Endothelial cell of umbilical vein (primary cell): ENCODE data around the gene PLA2R1. TPM values are rescaled to one million over a fixed set of nuclear protein-coding genes. Genes with fewer than 3 reads are reported as not detected.

Experiments used
- BruUV-seq: library from RNA; stranded (reverse); fragments of 400-500 nt; replicated peaks from 2 replicates; lab custom pipeline; 2021; lab: Mats Ljungman, UMichigan
- CTCF ChIA-PET: fragments of 300-600, 350-600 bp; sonication (Branson Sonifier 250); formaldehyde crosslinking; loops from one replicate; lab custom pipeline; 2021; ENCODE audit warnings: antibody characterized with exemption, inconsistent platforms; lab: Charles Lee
- POLR2A ChIA-PET: fragments of 300-600, 350-600 bp; sonication (Branson Sonifier 250); formaldehyde crosslinking; loops from one replicate; lab custom pipeline; 2021; ENCODE audit warnings: antibody characterized with exemption, inconsistent platforms; lab: Charles Lee
- DNase-seq: peaks from one replicate; pipeline ENCODE4 v3.0.0-alpha.2; 2011; ENCODE audit warnings: low read depth, low spot score
- FAIRE-seq: peaks from 2 replicates; lab custom pipeline; 2011; peaks lifted over from hg19 to GRCh38; lab: Jason Lieb, UNC
- H2AFZ ChIP-seq: 2 replicates; pipeline ENCODE4 v1.6.0; 2012; ENCODE audit warnings: low read depth, low read length, control low read depth, inconsistent platforms
- H3K27ac ChIP-seq: 2 replicates; pipeline ENCODE4 v1.5.1; 2011; ENCODE audit warnings: low read depth, mild to moderate bottlenecking, control low read depth, low read length, moderate library complexity; ENCODE audit not compliant: insufficient read depth
- H3K27me3 ChIP-seq, 2 experiments: 2 replicates each; pipeline versions ENCODE4 v1.6.0 to v1.6.1; 2011; ENCODE audit warnings: low read length in 2 of 2, mixed read lengths in 1 of 2; ENCODE audit not compliant: control insufficient read depth in 2 of 2, insufficient read depth in 2 of 2
- H3K36me3 ChIP-seq, 2 experiments: 2 replicates in 1 of 2; 3 replicates in 1 of 2; pipeline ENCODE4 v1.5.1; 2011; ENCODE audit warnings: low read length in 2 of 2, mild to moderate bottlenecking in 1 of 2, moderate library complexity in 1 of 2; ENCODE audit not compliant: control insufficient read depth in 2 of 2, insufficient read depth in 2 of 2; ENCODE audit errors: extremely low read depth in 1 of 2
- H3K4me1 ChIP-seq: 3 replicates; pipeline ENCODE4 v1.5.1; 2011; ENCODE audit warnings: mild to moderate bottlenecking, low read length; ENCODE audit not compliant: control insufficient read depth, insufficient read depth; ENCODE audit errors: extremely low read depth
- H3K4me2 ChIP-seq: 2 replicates; pipeline ENCODE4 v1.6.1; 2011; ENCODE audit warnings: low read length, control low read depth, mixed read lengths; ENCODE audit not compliant: insufficient read depth
- H3K4me3 ChIP-seq, 3 experiments: fragments of 200-600 bp in 1 of 3; sonication (generic), shearing (Covaris generic) in 1 of 3; replicated peaks in 1 of 3; 2 replicates each; pipeline ENCODE4 v1.5.1; 2011 to 2016; ENCODE audit warnings: control low read depth in 3 of 3, low read length in 3 of 3, mild to moderate bottlenecking in 2 of 3, inconsistent platforms in 1 of 3, low read depth in 1 of 3, moderate library complexity in 1 of 3; ENCODE audit not compliant: insufficient read depth in 1 of 3
- H3K79me2 ChIP-seq: 2 replicates; pipeline ENCODE4 v1.6.0; 2012; ENCODE audit warnings: low read length, inconsistent platforms; ENCODE audit not compliant: control insufficient read depth, insufficient read depth
- H3K9ac ChIP-seq: replicated peaks from 2 replicates; pipeline ENCODE3; 2011; ENCODE audit warnings: low read length, control low read depth; ENCODE audit not compliant: insufficient read depth; ENCODE audit errors: extremely low read depth
- H3K9me1 ChIP-seq: replicated peaks from 3 replicates; pipeline ENCODE4 v1.6.0; 2011; ENCODE audit warnings: mild to moderate bottlenecking, low read length; ENCODE audit not compliant: control insufficient read depth, insufficient read depth; ENCODE audit errors: extremely low read depth
- H3K9me3 ChIP-seq: replicated peaks from 2 replicates; pipeline ENCODE4 v1.5.1; 2012; ENCODE audit warnings: low read length, inconsistent platforms; ENCODE audit not compliant: control insufficient read depth, insufficient read depth
- H4K20me1 ChIP-seq: replicated peaks from 2 replicates; pipeline ENCODE3; 2011; ENCODE audit warnings: mild to moderate bottlenecking, low read length; ENCODE audit not compliant: control insufficient read depth, insufficient read depth; ENCODE audit errors: extremely low read depth
- EZH2 ChIP-seq: IDR thresholded peaks from 2 replicates; pipeline ENCODE4 v1.6.1; 2012; ENCODE audit warnings: borderline replicate concordance, low read depth, mild to moderate bottlenecking, moderate library complexity, low read length, inconsistent platforms; ENCODE audit not compliant: severe bottlenecking
- FOS ChIP-seq: IDR thresholded peaks from 2 replicates; pipeline ENCODE4 v1.6.1; 2011; ENCODE audit warnings: mild to moderate bottlenecking, low read length, moderate library complexity, borderline replicate concordance; ENCODE audit not compliant: insufficient read depth
- GATA2 ChIP-seq: IDR thresholded peaks from 2 replicates; pipeline ENCODE4 v1.7.0; 2011; ENCODE audit warnings: low read depth, mild to moderate bottlenecking, moderate library complexity, mixed read lengths, low read length; ENCODE audit not compliant: insufficient read length, insufficient read depth
- JUN ChIP-seq: IDR thresholded peaks from 2 replicates; pipeline ENCODE4 v1.6.1; 2011; ENCODE audit warnings: borderline replicate concordance, low read depth; ENCODE audit not compliant: insufficient read length, insufficient read depth
- MYC ChIP-seq: IDR thresholded peaks from one replicate; pipeline ENCODE4 v1.6.1; 2011; ENCODE audit warnings: mild to moderate bottlenecking, low read depth, low read length
- POLR2A ChIP-seq: IDR thresholded peaks from 2 replicates; pipeline ENCODE4 v1.6.1; 2012; ENCODE audit warnings: low read depth, mild to moderate bottlenecking, control low read depth, low read length
- POLR2AphosphoS5 ChIP-seq: IDR thresholded peaks from 2 replicates; pipeline ENCODE4 v1.6.1; 2012; ENCODE audit warnings: low read depth, mild to moderate bottlenecking, control low read depth, low read length, moderate library complexity; ENCODE audit not compliant: insufficient read depth
- dilution Hi-C: fragments of 300-500 bp; cut with MboI; formaldehyde crosslinking; loops from one replicate; pipeline ENCODE4 v1.15.0; 2019; ENCODE audit warnings: low sequenced_read_pairs; ENCODE audit not compliant: extremely low pct_ligation_motif_present
- intact Hi-C: fragments of 100-400 bp; cut with micrococcal nuclease; formaldehyde crosslinking; loops from one replicate; pipeline ENCODE4 v1.10.0; 2022
- polyA plus RNA-seq, 4 experiments: library from polyadenylated mRNA; depleted of rRNA in 3 of 4; stranded (reverse) in 3 of 4; unstranded in 1 of 4; fragments of >200 nt; gene quantifications; 2 replicates each; pipeline versions ENCODE4 v1.2.1 to v1.2.3, GENCODE V29; 2011 to 2012; ENCODE audit warnings: missing spikeins in 1 of 4
- total RNA-seq: library from RNA; stranded (reverse); gene quantifications from 2 replicates; pipeline ENCODE4 v1.2.3, GENCODE V29; 2021
- TF ChIP-seq, protein P1 (sequence below): IDR thresholded peaks from 2 replicates; pipeline ENCODE4 v1.6.1; 2011; ENCODE audit not compliant: insufficient read depth, insufficient read length
- TF ChIP-seq, protein P2 (sequence below), 2 donors: IDR thresholded peaks; 1 replicate in 1 of 2; 2 replicates in 1 of 2; pipeline ENCODE4 v1.5.1; 2011; ENCODE audit warnings: low read length in 2 of 2, mild to moderate bottlenecking in 2 of 2, moderate library complexity in 2 of 2, control low read depth in 1 of 2, inconsistent platforms in 1 of 2, low read depth in 1 of 2; ENCODE audit not compliant: insufficient read depth in 1 of 2; ENCODE audit errors: extremely low read depth in 1 of 2

The PLA2R1 gene
- total and polyA plus RNA-seq, 2 donors (not counting 3 experiments of a cell fraction or from before 2014, with no cell fraction given): 6.9 to 14.4 TPM

DNA sequence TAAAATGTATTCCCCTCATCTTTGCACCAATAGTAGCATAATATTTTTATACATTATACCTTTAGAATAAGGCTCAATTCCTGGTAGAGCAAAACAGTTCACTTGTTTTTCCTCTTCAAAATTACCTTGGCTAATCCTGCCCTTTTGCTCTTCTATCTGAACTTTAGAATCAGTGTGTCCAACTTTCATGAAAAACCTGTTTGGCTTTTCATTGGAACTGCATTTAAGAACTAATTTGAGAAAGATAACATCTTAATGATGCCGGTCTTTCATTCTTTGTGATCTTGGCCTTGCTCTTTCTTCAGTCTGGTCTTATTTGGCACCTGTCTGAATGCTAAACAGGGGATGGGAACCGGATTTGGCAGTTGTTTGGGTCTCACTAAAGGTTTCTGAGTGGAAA, 151.5 kb downstream of the PLA2R1 start:
- Histone ChIP-seq H3K36me3 (no peaks in the 10 kb centered on the region), H3K4me3 (no peak overlapping the region), H3K79me2 (no peaks in the 10 kb centered on the region), H3K27me3 (no peaks in the 10 kb centered on the region), H3K27ac (no peak overlapping the region), H3K4me2 (no peak overlapping the region), H3K9me3 (no peaks in the 10 kb centered on the region), H4K20me1 (no peaks in the 10 kb centered on the region), H3K4me1 (no peaks in the 10 kb centered on the region), H3K9ac (no peak overlapping the region), H2AFZ (no peak overlapping the region), H3K9me1 (no peaks in the 10 kb centered on the region)
- no TSS peak for BruUV-seq
- no peak for FAIRE-seq
- ChIA-PET POLR2A (no interaction called here), CTCF (interaction anchor here (3.1 kb wide), 1 partner anchor 11 kb away, joined by 15 read pairs; no protein-coding TSS in a partner anchor)
- dilution Hi-C loops (no loop called here), intact Hi-C loops (no loop called here)
- no peak for TF ChIP-seq EZH2
- TF ChIP-seq POLR2AphosphoS5: no peak
- TF ChIP-seq POLR2A: no peak
- TF ChIP-seq, protein P1, sequence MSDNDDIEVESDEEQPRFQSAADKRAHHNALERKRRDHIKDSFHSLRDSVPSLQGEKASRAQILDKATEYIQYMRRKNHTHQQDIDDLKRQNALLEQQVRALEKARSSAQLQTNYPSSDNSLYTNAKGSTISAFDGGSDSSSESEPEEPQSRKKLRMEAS: no peak
- no peak for TF ChIP-seq MYC
- no peak for TF ChIP-seq GATA2
- TF ChIP-seq JUN: no peak
- TF ChIP-seq, protein P2, sequence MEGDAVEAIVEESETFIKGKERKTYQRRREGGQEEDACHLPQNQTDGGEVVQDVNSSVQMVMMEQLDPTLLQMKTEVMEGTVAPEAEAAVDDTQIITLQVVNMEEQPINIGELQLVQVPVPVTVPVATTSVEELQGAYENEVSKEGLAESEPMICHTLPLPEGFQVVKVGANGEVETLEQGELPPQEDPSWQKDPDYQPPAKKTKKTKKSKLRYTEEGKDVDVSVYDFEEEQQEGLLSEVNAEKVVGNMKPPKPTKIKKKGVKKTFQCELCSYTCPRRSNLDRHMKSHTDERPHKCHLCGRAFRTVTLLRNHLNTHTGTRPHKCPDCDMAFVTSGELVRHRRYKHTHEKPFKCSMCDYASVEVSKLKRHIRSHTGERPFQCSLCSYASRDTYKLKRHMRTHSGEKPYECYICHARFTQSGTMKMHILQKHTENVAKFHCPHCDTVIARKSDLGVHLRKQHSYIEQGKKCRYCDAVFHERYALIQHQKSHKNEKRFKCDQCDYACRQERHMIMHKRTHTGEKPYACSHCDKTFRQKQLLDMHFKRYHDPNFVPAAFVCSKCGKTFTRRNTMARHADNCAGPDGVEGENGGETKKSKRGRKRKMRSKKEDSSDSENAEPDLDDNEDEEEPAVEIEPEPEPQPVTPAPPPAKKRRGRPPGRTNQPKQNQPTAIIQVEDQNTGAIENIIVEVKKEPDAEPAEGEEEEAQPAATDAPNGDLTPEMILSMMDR (IDR thresholded peaks at IDR 0.05; ENCODE audit: extremely low read depth in 1 of 2, insufficient read depth in 1 of 2, low read depth in 1 of 2, low read length in 2 of 2): no peak
- TF ChIP-seq FOS: no peak
- no peak for DNase-seq
